ENCODE results near the gene ANKRD16.
A peak's percentile ranks its signal among the peaks of the same experiment; 100 is the strongest.
"Not testable (repeated sequence)": the region's sequence is repeated elsewhere in the genome, so short reads cannot be mapped to it uniquely, and the experiment has no call there.

The ANKRD16 gene

GRCh38 chr10:5833814-5834213 lies 55.9 kb downstream of the ANKRD16 start:
- DNase-seq (ENCODE audit: low read depth) = no peak

DNA sequence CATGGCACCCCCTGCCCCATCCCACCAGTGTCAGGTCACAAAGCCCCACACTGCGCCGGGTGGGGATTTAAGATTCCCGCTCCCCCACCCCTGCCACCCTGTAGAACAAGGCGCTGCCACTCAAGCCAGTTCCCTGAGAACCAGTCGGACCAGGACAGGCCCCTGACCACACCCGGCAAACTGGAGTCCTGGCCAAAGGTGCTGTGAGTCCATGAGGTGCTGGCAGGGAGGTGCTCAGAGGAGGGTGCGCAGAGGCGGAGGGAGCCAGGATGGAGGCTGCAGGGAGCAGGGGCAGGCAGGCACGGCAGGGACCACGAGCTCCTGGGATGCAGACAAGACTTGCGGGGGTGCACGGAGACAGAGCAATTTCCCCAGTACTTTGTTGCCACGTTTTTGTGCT lies 56.7 kb downstream of the ANKRD16 start:
- DNase-seq (ENCODE audit: low read depth) = no peak

DNA sequence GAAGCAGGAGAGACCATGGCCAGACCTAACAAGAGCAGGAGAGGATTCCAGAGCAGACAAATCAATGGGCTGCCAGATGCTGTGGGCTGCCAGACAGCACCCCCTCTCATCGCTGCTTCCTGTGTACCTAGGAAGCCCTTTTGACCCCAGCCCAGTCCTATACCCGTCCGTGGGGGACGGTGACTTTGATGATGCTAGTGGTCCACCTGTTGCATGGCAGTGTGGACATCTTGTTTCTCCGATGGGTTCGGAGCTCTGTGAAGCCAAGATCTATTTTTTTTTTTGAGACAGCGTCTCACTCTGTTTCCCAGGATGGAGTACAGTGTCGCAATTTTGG lies 58.3 kb downstream of the ANKRD16 start:
- DNase-seq (ENCODE audit: low read depth) = no peak

DNA sequence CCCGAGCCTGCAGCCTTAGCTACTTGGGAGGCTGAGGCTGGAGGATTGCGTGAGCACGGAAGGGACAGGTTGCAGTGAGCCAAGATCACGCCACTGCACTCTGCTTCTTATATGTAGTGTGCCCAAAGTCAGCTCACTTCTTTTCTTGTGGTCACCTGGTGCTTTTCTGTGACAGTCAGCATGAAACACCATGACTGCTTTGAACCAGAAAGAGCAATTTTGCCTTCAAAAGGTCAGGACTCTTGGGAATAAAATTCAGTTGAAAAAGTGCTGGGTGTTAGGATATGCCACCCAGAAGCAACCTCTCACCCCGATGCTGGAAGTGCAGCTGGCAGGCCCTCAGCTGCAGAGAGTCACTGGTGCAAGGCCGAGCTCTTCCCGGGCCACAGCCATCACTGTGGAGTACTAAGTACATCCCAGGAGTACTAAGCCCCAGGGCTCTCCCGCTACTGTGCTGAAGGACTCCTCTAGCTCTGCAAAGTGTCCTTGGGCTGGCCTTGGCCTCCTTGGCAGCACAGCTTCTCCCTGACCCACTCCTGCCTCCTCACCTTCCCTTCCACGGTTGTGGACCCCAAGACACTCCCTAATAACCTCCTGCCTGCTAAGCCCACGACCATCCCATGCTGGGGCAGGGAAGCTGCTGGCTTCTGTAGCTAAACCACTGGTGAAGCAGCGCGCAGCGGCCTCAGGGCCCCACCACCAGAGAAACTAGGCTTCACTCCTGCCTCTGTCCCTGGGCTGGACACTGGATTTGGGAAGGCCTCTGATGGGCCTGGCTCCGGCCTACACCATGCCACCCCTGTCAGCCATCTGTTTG lies 58.9 kb downstream of the ANKRD16 start:
- no peak for DNase-seq (ENCODE audit: low read depth)

GRCh38 chr10:5829267-5829666 lies 60.4 kb downstream of the ANKRD16 start:
- DNase-seq (ENCODE audit: low read depth) = no peak

DNA sequence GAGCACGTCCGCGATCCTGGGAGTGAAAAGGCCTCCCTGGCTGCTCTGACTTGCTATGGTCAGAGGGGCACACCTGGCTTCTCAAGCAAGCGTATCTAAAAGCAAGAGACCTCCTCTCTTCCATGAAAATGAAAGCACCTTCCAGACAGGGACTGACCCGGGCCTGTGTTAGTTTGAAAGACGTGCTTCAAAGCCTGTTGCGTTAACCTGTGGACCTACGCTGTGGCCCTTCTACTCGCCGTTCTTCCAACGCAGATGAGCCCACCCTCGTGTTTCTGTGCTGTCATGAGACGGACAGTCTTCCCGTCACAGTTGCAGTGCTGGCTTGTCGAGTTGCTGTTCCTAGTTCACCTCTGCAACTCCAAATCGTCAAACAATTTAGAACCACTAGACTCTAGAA lies 61.0 kb downstream of the ANKRD16 start:
- no peak for DNase-seq (ENCODE audit: low read depth)

- no peak for DNase-seq (ENCODE audit: low read depth)
These were observed 61.9 kb downstream of the ANKRD16 start for GRCh38 chr10:5827841-5828240.

- not testable (repeated sequence) for DNase-seq (ENCODE audit: low read depth)
These were observed 63.2 kb downstream of the ANKRD16 start for GRCh38 chr10:5826511-5826910.

DNA sequence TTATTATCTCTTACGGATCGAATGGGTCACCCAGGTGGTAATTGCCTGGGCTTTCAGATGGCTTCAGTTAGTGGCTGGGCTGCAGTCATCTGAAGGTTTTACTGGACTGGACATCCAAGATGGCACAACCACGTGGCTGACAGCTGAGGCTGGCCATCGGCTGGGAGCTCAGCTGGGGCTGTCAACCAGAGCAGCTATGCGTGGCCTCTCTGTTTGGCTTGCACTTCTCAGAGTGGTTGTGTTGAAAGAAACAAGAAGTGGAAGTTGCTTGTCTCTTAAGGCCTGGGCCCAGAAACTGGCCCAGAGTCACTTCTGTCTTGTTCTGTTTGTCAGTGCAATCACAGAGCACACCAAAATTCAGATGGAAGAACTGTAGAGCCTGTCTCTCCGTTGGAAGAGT lies 70.8 kb downstream of the ANKRD16 start:
- DNase-seq (ENCODE audit: low read depth) = no peak

GRCh38 chr10:5818048-5818331 lies 71.7 kb downstream of the ANKRD16 start:
- DNase-seq (ENCODE audit: low read depth) = no peak

DNA sequence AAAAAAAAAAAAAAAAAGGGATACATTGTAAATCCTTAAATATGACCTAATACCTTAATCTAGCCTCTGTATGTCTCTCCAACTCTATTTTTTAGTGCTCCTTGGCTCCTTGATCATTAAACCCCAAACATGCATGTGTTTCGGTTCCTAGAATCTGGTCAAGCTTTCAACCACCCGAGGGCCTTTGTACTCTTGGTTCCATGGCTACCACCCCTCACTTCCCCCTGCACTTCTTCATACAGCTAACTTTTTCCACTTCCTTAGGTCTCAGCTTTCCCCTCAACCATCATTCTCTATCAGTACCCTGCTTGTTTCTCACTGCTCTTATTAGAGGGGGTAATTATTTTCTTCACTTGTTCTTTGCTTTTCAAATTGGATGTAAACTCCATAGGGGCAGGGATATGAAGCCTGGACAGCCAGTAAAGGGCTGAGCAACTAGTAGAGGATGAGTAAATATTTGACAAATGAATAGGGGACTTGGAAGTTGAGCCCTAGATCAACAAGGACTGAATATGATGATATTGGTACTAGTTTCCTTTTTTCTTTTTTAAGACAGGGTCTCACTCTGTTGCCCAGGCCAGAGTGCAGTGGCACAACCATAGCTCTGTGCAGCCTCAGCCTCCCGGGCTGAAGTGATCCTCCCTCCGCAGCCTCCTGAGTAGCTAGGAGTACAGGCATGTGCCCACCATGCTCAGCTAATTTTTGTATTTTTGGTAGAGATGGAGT lies 72.2 kb downstream of the ANKRD16 start:
- DNase-seq (ENCODE audit: low read depth) = no peak

DNA sequence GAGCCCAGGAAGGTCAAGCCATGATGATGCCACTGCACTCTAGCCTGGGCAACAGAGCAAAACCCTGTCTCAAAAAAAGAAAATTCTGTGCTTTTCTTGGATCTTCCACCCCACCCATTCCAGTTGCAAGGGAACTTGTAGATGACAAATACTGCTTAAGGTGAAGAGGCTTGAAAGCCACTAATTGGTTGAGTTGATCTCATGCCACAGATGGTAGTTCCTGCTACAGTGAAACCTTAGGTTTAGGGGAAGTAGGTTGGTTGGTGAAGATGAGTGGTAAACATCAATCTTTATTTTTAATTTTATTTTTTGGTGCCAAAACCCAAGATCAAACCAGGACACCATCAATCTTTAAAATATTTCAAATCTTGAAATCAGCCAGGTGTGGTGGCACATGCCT lies 73.5 kb downstream of the ANKRD16 start:
- no peak for DNase-seq (ENCODE audit: low read depth)

DNA sequence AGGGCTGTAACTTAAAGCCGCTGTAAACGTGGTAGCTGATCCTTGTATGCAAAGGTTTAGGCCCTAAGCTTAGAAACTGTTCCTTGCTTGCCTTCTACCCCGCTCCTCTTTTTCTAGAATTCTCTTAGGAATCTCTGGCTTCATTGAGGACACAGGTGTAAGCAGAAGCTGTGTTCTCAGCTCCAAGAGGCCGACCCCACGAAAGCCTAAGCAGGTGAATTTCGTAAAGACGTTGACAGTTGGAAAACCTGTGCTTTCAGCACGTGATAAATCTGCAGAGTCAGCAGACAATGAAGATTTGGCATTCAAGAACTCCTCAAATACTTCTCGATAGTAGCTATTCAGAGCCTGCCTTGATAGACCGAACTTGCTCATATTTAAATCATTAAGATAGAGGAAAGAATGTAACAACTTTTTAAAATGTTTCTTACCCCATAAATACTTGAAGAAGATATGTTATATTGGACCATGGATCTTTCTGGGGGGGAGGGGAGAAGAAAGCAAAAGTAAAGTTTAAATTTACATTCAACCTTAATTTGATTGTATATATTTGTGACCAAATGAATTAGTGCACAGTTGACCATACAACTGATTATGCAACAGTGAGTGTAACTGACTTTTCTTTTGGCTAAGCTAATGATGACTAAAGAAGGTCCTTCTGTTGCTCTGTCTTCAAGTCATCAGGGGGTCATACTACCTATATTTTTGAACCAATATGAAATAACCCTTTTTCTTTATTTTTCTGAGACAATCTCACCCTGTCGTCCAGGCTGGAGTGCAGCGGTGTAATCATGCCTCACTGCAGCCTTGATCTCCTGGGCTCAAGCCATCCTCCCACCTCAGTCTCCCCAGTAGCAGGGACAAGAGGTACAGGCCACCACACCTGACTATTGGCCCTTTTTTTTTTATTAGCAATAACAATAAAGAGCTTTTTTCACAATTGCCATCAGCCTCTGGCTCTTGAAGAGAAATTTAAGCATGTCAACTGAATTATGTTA lies 75.3 kb downstream of the ANKRD16 start:
- DNase-seq (ENCODE audit: low read depth) = peak; percentile 55

- peak; percentile 97 for DNase-seq (ENCODE audit: low read depth)
These were observed 76.2 kb downstream of the ANKRD16 start, which contains the start of gene GDI2 for GRCh38 chr10:5813341-5814109. Gene GDI2, minus strand, starts transcription at chr10:5813434. Its CDS starts 176 bp downstream, at chr10:5813258.

- no peak for DNase-seq (ENCODE audit: low read depth)
These were observed 76.7 kb downstream of the ANKRD16 start for GRCh38 chr10:5813091-5813340.

DNA sequence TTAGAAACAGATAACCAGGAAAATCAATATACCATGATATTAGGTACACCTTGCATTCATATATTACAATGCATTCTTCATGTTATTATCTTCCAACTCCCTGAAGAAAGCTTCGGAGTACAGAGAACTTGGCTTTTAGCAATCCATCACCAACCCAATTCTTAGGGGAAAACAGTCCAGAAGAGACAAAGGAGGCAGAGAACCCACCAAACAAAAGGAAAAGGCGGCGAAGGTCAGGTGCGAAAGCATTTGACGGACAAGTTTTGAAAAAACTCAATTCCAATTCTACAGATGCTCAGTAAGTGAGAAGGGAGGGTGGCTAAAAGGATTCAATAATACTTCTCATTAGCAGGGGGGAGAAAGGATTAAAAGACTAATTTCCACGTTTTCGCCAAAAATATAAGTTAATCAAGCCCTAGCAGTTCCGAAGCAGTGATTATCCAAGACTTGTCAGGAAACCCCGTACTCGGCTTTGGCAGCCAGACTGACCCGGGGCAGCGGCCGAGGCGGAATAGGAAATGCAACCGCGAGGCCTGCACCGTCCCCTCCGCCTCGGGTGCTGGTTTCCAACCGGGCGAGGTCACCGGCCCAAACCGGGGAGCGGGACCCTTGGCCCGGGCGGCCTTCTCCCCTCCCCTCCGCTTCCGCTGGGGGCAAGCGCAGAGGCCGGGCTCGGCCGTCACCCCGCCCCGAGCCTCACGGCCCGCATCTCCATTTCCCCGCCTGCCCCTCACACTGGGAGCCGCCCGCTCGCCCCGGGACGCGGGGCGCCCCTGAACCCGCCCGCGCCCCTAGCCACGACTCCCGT lies 77.2 kb downstream of the ANKRD16 start:
- peak; percentile 50 for DNase-seq (ENCODE audit: low read depth)

All from ELR (cell line).